HG02610 (cell line): ENCODE measurements around the gene SLC44A2.

Experiments used
- ATAC-seq: cut with Tn5 transposase; IDR thresholded peaks from one replicate; pipeline ENCODE4 v1.9.1; 2021; ENCODE audit warnings: mild to moderate bottlenecking, moderate library complexity; ENCODE audit not compliant: unreplicated experiment

Gene SLC44A2

DNA sequence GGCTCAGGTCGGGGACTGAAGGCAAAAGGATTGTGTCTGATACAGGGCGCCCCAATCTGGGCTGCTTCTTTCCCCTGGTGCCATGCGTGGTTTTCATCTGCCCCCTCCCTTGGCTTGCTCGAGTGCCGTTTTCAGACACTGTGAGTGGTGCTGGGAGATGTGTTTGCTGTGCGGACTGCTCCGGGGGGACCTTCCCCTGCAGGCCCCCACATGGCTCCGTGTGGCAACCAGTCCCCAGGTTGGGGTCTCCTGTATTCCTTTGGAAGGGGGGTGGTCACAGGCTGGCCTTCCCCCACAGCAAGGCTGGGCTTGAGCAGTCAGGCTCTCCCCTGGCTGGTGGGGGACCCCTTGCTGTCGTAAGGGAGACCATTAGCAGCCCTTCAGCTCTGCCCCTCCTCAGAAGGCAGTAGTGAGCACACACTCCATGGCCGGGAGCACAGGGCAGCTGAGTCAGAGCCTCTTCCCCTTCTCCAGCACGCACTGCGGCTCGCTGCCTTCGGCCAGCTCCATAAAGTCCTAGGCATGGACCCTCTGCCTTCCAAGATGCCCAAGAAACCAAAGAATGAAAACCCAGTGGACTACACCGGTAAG is 55.3 kb downstream of the SLC44A2 start:
- ATAC-seq = no peak

DNA sequence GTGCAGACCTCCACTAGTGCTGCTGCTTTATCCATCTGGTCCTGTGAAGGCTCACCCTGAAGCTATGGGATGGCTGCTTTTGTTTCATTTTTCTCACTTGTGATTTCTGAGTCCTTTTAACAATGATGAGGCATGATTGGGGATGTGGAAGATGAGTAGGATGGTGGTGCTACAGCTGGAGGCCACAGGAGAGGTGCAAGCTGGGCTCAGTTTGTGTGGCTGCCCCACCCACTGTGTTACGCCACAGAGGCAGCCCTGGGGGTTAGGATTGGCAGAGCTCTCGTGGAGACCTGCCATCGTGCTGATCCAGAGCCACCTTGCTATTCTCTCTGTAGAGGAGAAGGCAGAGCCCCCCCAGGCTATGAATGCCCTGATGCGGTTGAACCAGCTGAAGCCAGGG is 56.3 kb downstream of the SLC44A2 start:
- no peak for ATAC-seq

DNA sequence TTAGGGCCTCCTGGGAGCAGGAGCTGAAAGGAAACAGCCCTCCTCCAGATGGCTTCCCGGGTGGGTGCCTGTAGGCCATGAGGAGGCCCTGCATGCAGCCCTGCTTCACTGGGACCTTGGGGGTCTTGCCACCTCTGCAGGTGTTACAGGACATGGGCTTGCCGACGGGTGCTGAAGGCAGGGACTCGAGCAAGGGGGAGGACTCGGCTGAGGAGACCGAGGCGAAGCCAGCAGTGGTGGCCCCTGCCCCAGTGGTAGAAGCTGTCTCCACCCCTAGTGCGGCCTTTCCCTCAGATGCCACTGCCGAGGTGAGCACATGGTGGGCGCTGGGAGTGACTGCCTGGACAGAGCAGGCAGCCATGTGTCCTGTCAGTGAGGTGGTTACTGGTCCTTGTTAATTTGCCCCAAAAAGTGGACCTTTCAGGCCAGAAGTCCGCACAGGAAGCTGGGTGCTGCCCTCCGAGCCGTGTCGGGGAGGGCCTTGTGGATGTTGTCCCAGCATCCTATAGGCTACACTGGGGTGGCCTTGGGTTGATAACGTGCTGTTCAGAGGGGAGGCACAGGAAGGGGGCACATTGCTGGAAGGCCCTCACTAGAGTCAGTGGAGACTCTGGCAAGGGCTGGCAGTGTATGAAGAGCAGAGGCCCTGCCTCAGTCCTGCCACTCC is 57.2 kb downstream of the SLC44A2 start:
- ATAC-seq = no peak

DNA sequence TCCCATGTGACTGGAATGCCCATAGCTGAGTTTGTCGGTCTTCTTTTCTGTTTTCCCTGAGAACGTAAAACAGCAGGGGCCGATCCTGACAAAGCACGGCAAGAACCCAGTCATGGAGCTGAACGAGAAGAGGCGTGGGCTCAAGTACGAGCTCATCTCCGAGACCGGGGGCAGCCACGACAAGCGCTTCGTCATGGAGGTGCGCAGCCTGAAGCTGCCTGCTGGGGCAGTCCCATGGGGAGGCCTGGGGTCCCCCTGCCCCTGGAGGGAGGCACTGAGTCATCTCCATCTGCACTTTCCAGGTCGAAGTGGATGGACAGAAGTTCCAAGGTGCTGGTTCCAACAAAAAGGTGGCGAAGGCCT is 57.7 kb downstream of the SLC44A2 start:
- no peak for ATAC-seq

DNA sequence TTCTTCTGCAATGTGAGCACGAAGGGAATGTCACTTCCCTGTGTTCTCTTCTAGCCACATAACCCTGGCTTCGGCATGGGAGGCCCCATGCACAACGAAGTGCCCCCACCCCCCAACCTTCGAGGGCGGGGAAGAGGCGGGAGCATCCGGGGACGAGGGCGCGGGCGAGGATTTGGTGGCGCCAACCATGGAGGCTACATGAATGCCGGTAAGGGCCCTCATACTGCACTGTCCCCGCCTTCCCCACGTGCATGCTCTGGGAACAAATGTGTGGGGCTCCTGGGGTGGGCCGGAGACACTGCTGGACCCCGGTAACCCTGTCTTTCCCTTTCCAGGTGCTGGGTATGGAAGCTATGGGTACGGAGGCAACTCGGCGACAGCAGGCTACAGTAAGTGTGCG is 58.2 kb downstream of the SLC44A2 start:
- ATAC-seq = no peak

DNA sequence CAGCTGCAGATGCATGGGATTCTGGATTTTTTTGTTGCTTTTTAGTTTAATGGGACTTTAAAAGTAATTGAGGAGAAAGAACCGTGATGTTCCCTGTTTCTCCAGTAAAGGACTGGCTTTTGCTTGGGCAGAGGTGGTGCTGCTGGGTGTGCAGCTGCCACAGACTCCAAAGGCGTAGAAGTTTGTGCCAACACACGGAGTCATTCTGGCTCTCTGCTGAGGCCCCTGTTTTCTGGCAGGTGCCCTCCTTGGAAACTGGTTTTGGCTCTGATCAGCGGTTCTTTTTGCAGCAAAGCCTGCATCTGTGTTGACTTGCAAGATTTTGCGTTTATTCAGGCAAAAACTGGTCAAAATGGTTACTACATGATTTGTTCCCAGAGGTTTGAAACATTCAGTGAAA is 59.9 kb downstream of the SLC44A2 start:
- no peak for ATAC-seq

DNA sequence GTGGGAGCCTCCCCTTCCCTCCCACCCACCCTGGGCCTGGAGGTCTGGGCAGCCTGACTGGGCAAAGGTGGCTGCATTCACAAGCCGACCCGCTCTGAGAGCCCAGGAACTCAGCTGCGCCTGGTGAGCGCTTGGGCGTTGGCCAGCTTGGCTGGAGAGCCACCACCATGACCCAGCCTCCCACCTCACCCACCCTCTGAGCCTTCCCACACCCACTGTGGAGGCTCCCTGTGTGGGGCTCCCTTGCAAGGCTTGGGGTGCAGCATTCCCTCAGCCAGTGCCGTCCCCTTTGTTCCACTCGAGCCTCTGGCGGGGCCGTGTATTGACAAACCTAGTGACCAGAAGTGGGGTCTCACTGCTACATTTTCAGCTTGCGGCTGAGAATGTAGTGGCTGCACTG is 60.8 kb downstream of the SLC44A2 start:
- ATAC-seq = no peak

DNA sequence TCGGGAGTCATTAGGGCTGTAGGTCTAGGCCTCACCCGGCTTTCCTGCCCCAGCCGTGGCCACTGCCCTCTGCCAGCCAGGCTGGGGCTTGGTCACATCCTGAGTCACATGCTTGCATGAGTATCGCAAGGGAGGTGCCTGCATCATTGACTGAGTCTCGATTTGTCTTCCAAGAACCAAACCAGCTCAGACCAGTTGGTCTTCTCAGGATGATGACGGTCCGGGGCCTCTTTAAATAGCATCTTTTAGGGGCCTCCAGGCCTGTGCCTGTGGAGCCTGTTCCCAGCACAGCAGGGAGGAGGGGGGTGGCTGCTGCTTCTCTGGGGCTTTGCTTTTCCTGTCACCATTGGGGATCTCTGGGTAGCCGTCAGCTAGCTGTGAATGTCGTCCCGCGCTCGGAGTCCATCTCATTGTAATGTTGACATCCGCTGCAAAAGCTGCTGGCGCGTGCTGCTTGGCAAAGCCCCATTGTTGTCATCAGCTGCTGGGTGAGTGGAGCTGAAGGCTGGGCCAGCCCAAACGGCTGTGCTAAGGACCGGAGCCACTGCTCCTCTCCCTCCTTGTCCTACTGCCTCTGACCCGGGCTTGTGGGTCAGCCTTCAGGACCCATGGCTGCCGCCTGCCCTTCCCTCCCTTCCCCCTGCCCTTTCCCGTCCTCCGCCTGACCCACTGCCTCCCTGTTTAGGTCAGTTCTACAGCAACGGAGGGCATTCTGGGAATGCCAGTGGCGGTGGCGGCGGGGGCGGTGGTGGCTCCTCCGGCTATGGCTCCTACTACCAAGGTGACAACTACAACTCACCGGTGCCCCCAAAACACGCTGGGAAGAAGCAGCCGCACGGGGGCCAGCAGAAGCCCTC is 61.5 kb downstream of the SLC44A2 start:
- no peak for ATAC-seq

DNA sequence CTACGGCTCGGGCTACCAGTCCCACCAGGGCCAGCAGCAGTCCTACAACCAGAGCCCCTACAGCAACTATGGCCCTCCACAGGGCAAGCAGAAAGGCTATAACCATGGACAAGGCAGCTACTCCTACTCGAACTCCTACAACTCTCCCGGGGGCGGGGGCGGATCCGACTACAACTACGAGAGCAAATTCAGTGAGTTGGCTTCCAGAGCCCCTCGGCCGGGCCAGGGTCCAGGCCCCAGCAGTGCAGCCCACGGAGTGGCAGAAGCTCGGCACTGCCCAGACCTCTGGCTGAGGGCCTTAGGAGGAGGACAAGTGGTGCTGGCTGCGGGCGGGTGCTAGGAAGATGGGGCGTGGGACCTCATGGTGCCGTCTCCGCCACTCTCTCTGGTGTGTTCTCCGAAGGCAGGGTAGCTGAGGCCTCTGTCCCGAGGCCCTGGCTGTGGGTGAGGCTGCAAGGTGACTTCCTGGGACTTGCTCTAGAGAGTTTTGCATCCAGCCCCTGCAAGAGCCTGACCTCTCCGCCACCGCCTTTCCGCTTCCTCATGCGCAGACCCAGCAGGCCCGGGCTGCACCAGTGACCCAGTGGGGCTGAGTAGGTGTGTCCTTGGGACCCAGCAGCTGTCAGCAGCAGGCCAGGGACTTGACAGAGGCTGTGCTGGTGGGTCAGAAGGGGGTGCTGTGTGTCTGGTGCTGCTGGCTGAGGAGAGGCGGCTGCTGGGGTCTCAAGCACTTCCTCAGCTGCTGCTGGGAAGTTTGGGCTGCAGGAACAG is 62.4 kb downstream of the SLC44A2 start:
- ATAC-seq = no peak

DNA sequence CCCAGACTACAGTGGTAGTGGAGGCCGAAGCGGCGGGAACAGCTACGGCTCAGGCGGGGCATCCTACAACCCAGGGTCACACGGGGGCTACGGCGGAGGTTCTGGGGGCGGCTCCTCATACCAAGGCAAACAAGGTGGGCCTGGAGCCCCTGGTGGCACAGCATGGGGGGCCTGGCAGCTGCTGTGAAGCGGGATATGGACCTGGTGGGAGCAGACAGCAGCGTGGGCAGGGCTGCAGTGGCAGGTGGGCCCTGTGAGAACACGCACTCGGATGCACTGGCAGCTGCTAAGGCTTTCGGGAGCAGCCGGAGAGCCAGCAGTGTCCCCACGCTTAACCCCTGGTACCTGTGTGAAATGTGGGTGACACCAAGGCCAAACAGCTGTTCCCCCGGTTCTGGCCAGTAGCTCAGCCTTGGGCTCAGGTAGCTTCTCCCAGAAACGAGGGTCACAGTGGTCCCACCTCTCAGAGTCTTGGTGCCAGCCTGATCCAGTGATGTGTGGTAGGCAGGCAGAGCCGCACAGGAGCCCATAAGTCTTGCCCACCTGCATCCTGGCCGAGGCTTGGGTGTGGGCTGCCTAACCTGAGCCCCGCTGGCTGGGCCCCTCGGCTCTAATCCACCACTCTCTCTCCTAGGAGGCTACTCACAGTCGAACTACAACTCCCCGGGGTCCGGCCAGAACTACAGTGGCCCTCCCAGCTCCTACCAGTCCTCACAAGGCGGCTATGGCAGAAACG is 63.4 kb downstream of the SLC44A2 start:
- ATAC-seq = no peak

DNA sequence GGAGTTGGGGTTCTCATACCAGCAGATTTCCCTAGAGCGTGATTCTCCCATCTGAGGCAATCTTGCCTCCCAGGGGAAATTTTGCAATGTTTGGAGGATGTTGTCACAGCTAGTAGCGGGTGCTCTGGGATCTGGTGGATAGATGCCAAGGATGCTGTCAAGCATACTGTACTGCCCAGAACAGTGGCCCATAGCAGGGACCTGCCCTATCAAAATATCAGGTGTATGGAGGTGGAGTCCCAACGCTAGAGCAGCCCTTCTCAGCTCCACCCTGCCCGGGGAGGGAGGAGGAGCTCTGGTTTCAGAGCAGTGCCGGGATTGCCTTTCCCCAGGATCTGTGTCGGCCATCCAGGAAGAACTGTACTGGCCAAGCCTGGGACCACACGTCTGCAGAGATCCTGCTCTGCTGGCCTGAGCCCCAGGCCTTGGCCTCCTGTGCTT is 65.0 kb downstream of the SLC44A2 start:
- no peak for ATAC-seq

DNA sequence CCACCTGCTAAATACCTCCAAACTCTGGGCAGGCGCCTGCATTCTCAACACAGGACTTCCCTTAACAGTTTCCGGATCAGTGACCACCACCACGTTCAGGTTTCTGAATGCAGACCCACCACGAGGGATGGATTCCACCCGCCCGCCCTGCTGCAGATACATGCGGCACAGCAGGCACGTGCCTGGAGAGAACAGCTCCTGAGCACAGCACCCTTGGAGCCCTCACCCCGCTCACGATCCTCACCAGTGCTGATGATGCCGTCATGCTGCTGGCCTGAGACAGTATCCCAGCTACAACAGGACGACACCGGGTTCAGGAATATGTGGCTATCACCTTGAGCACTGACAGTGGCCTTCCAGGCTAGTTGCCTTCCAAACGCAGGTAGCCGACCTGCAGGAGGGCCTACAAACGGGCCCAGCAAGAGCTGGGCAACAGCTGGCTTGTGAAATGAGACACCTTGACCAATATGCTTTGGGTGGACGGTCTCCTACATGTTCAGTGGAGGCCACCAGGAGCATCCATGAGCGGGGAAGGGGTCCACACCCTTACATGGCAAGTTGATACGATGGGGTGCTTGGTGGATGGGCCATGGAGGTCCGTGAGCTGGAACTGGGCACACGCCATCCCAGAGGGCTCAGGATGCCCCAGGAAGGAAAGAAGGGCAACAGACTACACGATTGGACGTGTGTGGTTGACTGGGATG is 66.0 kb downstream of the SLC44A2 start:
- no peak for ATAC-seq

DNA sequence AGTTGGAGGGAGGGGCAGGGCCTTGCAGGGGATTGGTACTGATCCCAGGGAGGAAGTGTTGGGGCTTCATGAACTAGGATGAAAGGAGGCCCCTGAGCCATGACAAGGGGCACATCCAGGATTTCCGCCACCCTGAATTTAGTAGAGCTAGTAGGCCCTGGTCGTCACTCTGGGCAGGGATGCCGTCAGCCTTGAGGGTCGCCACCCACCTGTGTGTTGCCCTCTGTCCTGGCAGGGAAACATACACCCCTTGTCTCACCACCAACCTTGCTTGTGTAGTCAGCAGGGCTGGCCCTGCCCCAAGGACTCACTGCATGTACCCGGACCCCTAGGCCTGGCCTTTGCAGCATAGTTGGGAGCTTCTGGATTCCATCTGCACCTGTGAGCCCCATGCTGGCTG is 66.5 kb downstream of the SLC44A2 start:
- no peak for ATAC-seq

DNA sequence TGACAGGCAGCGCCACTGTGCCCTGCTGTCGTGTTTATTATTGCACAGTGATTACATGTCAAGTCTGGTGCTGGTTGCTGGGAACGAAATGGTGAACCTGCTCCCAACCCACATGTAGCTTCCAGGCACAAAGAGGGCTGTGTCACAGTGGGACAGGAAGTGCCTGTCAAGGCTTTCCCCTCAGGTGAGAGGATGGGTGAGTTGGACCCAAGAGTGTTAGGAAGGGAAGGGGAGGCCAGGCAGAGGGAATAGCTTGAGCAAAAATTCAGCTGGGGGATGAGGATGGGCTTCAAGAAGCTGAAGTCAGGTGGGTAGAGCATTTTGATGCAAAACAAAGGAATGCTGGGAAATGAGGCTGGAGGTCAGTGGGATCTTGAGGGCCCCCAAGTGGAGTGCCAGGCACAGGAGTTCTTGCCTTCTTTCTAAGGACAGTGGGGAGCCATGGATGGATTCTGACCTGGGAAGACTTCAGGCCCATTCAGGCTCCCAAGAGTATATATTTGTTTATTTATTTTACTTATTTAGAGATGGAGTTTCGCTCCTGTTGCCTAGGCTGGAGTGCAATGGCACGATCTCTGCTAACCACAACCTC is 67.4 kb downstream of the SLC44A2 start:
- ATAC-seq = no peak
